Testis (tissue), 3 donors: Measurements from ENCODE around the gene IGSF21. TPM values are rescaled to one million over a fixed set of nuclear protein-coding genes. Genes with fewer than 3 reads are reported as not detected.
A peak's percentile ranks its signal among the peaks of the same experiment; 100 is the strongest.

Experiments
- DNase-seq: peaks from one replicate; pipeline ENCODE4 v3.0.0-alpha.2; 2019
- H3K27ac ChIP-seq, 2 donors: fragments of 200-600 bp; sonication (generic); one replicate each; pipeline ENCODE4 v1.5.1; 2019
- H3K27me3 ChIP-seq: fragments of 200-600 bp; sonication (generic); one replicate; pipeline ENCODE4 v1.5.1; 2019
- H3K36me3 ChIP-seq: fragments of 200-600 bp; sonication (generic); one replicate; pipeline ENCODE4 v1.5.1; 2017; ENCODE audit warnings: low read depth; ENCODE audit errors: missing control alignments
- H3K4me1 ChIP-seq: fragments of 200-600 bp; sonication (generic); one replicate; pipeline ENCODE4 v1.5.1; 2019
- H3K4me3 ChIP-seq, 2 donors: fragments of 200-600 bp; sonication (generic); one replicate each; pipeline ENCODE4 v1.5.1; 2017 to 2019
- H3K9me3 ChIP-seq: fragments of 200-600 bp; sonication (generic); one replicate; pipeline ENCODE4 v1.5.1; 2017
- CTCF ChIP-seq, 3 experiments: fragments of 450-650 bp in 2 of 3; fragments of 200-600 bp in 1 of 3; sonication (generic) in 1 of 3; IDR thresholded peaks; one replicate each; pipeline ENCODE4 v1.5.1; 2016 to 2019; ENCODE audit warnings: antibody characterized with exemption in 3 of 3, mild to moderate bottlenecking in 2 of 3, moderate library complexity in 1 of 3
- POLR2A ChIP-seq: fragments of 450-650 bp; IDR thresholded peaks from one replicate; pipeline ENCODE4 v1.6.1; 2017; ENCODE audit warnings: antibody characterized with exemption, mild to moderate bottlenecking, moderate library complexity
- WGBS, 2 donors: methylation state at CpG; one replicate each; pipeline ENCODE4 v1.1.5; 2018; 5-methylcytosine and 5-hydroxymethylcytosine counted together
- intact Hi-C: fragments of 100-400 bp; cut with DNase I; formaldehyde crosslinking; loops from one replicate; pipeline ENCODE4 v1.15.1; 2023; ENCODE audit warnings: low total_unique reads
- polyA plus RNA-seq: library from polyadenylated mRNA; stranded (reverse); fragments of 350-450 nt; fragmentation: Illumina TruSeq; extraction: RNeasy Lipid Tissue Mini Kit (QIAGEN cat#74804); gene quantifications from one replicate; pipeline ENCODE4 v1.2.3, GENCODE V29; 2014; ENCODE audit warnings: low read depth, low replicate concordance; ENCODE audit not compliant: insufficient read depth
- total RNA-seq, 2 donors: library from RNA; depleted of rRNA; stranded (reverse); fragments of >200 nt; gene quantifications; one replicate each; pipeline ENCODE4 v1.2.3, GENCODE V29; 2016

The IGSF21 gene
- total and polyA plus RNA-seq, 3 donors from 2014 or later = 1.7 to 4.2 (median 2.9) TPM

- TF ChIP-seq CTCF (IDR thresholded peaks at IDR 0.05) = no peak
- no peak for TF ChIP-seq POLR2A
- Histone ChIP-seq H3K9me3 (no peaks in the 10 kb centered on the region), H3K27me3 (no peaks in the 10 kb centered on the region), H3K4me1 (no peaks in the 10 kb centered on the region), H3K27ac (no peak overlapping the region), H3K4me3 (no peak overlapping the region), H3K36me3 (no peaks in the 10 kb centered on the region)
- whole genome bisulfite sequencing, 2 donors = 50 to 52% methylated on average over 11 of the region's 11 CpGs
- DNase-seq = no peak
- intact Hi-C loops = no loop called here
These were observed 190.5 kb downstream of the IGSF21 start for GRCh38 chr1:18297896-18298648.

- intact Hi-C loops = no loop called here
- Histone ChIP-seq H3K4me1 (no peaks in the 10 kb centered on the region), H3K27ac (no peak overlapping the region), H3K9me3 (no peaks in the 10 kb centered on the region), H3K36me3 (no peaks in the 10 kb centered on the region), H3K27me3 (no peaks in the 10 kb centered on the region), H3K4me3 (no peak overlapping the region)
- peak; percentile 30 for DNase-seq
- WGBS, 2 donors = 71 to 82% methylated on average over 6 to 7 of the region's 7 CpGs
- no peak for TF ChIP-seq POLR2A
- TF ChIP-seq CTCF (IDR thresholded peaks at IDR 0.05) = peak; percentile 10 to 77 (median 53)
These were observed 192.1 kb downstream of the IGSF21 start for GRCh38 chr1:18299441-18300338.

- Histone ChIP-seq H3K27me3 (no peaks in the 10 kb centered on the region), H3K36me3 (no peaks in the 10 kb centered on the region), H3K4me1 (no peaks in the 10 kb centered on the region), H3K27ac (no peak overlapping the region), H3K4me3 (no peak overlapping the region), H3K9me3 (no peaks in the 10 kb centered on the region)
- DNase-seq = no peak
- intact Hi-C loops = no loop called here
- 60 to 88% methylated on average over 1 to 2 of the region's 2 CpGs for WGBS, 2 donors
- TF ChIP-seq POLR2A (no peak), CTCF (IDR thresholded peaks at IDR 0.05) (no peak)
These were observed 192.8 kb downstream of the IGSF21 start for GRCh38 chr1:18300376-18300775.

- TF ChIP-seq POLR2A (no peak), CTCF (IDR thresholded peaks at IDR 0.05) (peak in 1 of 3 experiments; percentile 9)
- peak; percentile 19 for DNase-seq
- H3K36me3 ChIP-seq = no peaks in the 10 kb centered on the region
- H3K9me3 ChIP-seq = no peaks in the 10 kb centered on the region
- WGBS, 2 donors = 34 to 61% methylated on average over 4 to 7 of the region's 7 CpGs
- H3K27ac ChIP-seq = no peak overlapping the region
- H3K4me3 ChIP-seq = no peak overlapping the region
- intact Hi-C loops = no loop called here
- H3K27me3 ChIP-seq = no peaks in the 10 kb centered on the region
- H3K4me1 ChIP-seq = no peaks in the 10 kb centered on the region
These were observed 195.3 kb downstream of the IGSF21 start for GRCh38 chr1:18302788-18303413.
